ENCODE results near the gene ZBTB7B. TPM values are rescaled to one million over a fixed set of nuclear protein-coding genes. Genes with fewer than 3 reads are reported as not detected.

The ZBTB7B gene
- total RNA-seq, 4 donors from 2014 or later: 45.5 to 63.4 (median 49.5) TPM

DNA sequence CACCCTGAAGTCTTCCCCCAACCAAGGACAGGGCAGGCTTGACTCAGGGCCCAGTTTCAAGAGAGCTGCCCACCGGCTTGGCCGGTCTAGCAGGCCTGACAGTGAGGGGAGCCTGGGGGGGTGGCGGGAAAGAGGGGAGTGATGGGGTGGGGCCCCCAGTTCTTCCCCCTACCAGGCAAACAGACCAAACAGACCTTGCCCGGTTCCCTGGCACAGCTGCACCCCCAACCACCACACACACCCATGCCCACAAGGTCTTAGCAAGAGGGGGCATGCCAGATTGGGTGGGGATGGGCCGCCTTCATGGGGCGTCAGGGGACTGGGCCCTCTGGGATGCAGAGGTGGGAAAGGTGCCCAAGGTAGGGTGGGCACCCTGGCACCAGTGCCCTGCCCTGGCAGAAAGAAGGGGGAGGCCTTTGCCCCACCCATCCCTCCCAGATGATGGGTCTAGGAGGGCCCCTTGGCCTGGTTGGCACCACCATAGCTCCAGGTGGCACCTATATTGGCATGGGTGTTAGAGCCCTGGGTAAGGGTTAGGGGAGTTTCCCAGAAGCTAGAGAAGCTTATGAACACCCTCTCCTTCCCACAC, 8.9 kb downstream of the ZBTB7B start:
- H3K27me3 ChIP-seq: no peaks in the 10 kb centered on the region
- ATAC-seq: no peak
- H3K27ac ChIP-seq: peak overlapping the region; percentile 2 to 97 (median 76)
- WGBS, 2 donors (ENCODE audit: low coverage in 1 of 2): no CpG with 5 or more reads among the region's 6 CpGs
- H3K4me1 ChIP-seq: peaks cover 0 to 83% (median 34%) of the 10 kb centered on the region in 3 donors
- H3K9me3 ChIP-seq: no peaks in the 10 kb centered on the region
- no peak overlapping the region for H3K4me3 ChIP-seq
- peaks cover 0 to 27% of the 10 kb centered on the region in 2 donors for H3K36me3 ChIP-seq
- no peak for TF ChIP-seq POLR2A (IDR thresholded peaks at IDR 0.05)
- TF ChIP-seq POLR2AphosphoS5 (IDR thresholded peaks at IDR 0.05): no peak
- TF ChIP-seq, protein P1, sequence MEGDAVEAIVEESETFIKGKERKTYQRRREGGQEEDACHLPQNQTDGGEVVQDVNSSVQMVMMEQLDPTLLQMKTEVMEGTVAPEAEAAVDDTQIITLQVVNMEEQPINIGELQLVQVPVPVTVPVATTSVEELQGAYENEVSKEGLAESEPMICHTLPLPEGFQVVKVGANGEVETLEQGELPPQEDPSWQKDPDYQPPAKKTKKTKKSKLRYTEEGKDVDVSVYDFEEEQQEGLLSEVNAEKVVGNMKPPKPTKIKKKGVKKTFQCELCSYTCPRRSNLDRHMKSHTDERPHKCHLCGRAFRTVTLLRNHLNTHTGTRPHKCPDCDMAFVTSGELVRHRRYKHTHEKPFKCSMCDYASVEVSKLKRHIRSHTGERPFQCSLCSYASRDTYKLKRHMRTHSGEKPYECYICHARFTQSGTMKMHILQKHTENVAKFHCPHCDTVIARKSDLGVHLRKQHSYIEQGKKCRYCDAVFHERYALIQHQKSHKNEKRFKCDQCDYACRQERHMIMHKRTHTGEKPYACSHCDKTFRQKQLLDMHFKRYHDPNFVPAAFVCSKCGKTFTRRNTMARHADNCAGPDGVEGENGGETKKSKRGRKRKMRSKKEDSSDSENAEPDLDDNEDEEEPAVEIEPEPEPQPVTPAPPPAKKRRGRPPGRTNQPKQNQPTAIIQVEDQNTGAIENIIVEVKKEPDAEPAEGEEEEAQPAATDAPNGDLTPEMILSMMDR (IDR thresholded peaks at IDR 0.05): no peak
- no peak for TF ChIP-seq EP300 (IDR thresholded peaks at IDR 0.05)

DNA sequence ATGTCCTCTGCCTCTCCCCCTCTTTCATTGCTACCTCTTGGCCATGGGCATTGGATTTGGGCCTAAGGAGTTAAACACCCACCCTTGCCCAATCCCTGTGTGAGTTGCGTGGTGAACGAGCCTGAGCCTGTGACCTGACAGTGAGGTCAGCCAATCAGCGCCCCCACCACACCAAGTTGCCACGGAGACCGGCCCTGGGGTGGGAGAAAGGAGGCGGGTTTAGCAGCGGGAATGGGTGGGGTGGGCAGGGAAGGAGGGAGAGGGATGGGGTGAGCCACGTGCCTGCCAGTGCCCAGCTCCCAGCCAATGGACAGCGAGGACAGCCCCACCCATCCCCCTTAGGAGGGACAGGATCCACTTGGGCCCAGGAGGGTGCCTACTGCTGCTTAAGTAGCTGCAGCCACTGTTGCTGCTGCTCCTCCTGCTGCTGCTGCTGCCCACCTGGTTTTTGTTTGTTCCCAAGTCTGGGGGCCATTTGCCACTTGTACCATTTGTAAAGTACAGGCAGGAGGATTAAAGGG, 9.5 kb downstream of the ZBTB7B start:
- ATAC-seq: peak; percentile 69
- H3K4me3 ChIP-seq: peak overlapping the region in 1 of 2 donors; percentile 4
- H3K4me1 ChIP-seq: peaks cover 2 to 83% (median 38%) of the 10 kb centered on the region in 3 donors
- H3K36me3 ChIP-seq: peaks cover 0 to 28% of the 10 kb centered on the region in 2 donors
- H3K27me3 ChIP-seq: no peaks in the 10 kb centered on the region
- 40% methylated on average over 3 of the region's 9 CpGs; no CpG with 5 or more reads in 1 of the 2 donors for WGBS, 2 donors (ENCODE audit: low coverage in 1 of 2)
- H3K27ac ChIP-seq: peak overlapping the region; percentile 2 to 97 (median 76)
- TF ChIP-seq EP300 (IDR thresholded peaks at IDR 0.05): no peak
- TF ChIP-seq POLR2AphosphoS5 (IDR thresholded peaks at IDR 0.05): peak; percentile 33
- H3K9me3 ChIP-seq: no peaks in the 10 kb centered on the region

DNA sequence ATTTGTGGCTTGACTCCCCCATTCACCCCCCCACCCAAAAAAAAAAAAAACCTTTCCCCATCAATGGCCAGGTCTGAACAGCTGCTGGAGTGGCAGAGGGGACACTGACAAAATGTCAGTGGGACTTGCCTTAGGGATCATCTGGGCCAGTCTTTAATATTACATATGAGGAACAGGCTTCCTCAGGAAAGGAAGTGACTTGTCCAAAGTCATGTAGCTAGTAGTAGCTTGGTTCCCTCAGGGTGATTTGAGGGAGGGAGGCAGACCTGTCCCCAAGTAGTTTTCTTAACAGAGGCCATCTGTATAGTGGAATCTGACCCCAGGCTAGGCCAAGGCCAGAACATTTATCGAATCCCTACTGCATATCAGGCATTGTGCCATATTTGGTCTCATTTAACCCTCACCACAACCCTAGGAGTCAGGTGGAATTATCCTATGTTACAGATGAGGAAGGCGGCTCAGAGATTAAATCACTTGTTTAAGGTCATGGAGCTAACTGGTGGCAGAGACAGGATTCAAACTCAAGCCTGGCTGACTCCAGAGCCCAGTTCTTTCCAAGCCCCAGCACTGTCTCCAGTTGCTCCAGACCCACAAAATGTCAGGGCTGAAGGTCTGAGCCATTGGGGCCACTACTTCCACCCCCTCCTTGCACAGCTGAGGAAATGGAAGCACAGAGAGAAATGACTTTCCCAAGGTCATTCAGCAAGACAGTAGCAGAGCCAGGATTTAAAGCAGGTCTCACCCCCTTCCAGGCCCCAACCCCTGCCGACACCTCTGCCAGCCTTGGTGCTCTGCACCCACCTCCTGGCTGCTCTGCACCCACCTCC, 10.4 kb downstream of the ZBTB7B start:
- no peaks in the 10 kb centered on the region for H3K27me3 ChIP-seq
- 63% methylated on average over 2 of the region's 3 CpGs; no CpG with 5 or more reads in 1 of the 2 donors for WGBS, 2 donors (ENCODE audit: low coverage in 1 of 2)
- TF ChIP-seq POLR2A (IDR thresholded peaks at IDR 0.05) (no peak), EP300 (IDR thresholded peaks at IDR 0.05) (no peak), POLR2AphosphoS5 (IDR thresholded peaks at IDR 0.05) (no peak)
- TF ChIP-seq, protein P1 (IDR thresholded peaks at IDR 0.05): no peak
- H3K27ac ChIP-seq: peak overlapping the region in 3 of 4 donors; percentile 64 to 97 (median 88)
- H3K9me3 ChIP-seq: no peaks in the 10 kb centered on the region
- H3K4me3 ChIP-seq: peak overlapping the region in 1 of 2 donors; percentile 4
- peaks cover 2 to 83% (median 40%) of the 10 kb centered on the region in 3 donors for H3K4me1 ChIP-seq
- ATAC-seq: no peak
- H3K36me3 ChIP-seq: peaks cover 0 to 28% of the 10 kb centered on the region in 2 donors

DNA sequence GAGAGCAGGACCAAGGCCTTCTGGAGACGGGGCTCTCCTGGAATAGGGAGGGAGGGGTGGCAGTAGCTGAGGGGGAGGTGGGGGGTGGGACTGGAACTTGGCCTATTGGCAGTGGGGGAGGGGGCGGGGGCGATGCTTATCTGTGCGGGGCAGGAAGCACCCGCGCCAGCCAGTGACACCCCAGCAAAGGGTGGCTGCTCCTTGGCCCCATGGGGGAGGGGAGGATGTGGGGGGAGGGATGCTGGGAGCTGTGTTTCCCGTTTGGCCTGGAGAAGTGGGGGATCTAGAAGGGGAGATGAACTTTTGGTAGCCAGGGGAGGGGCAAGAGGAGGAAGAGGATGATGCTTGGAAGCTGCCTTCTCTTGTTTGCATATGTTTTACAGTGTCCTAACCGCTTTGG, 11.0 kb downstream of the ZBTB7B start:
- Histone ChIP-seq H3K9me3 (no peaks in the 10 kb centered on the region), H3K27ac (peak overlapping the region in 2 of 4 donors; percentile 88 to 97), H3K36me3 (peaks cover 0 to 28% of the 10 kb centered on the region in 2 donors), H3K4me3 (no peak overlapping the region), H3K27me3 (no peaks in the 10 kb centered on the region), H3K4me1 (peaks cover 2 to 83% (median 43%) of the 10 kb centered on the region in 3 donors)
- no peak for ATAC-seq
- WGBS, 2 donors (ENCODE audit: low coverage in 1 of 2): 53% methylated on average over 5 of the region's 8 CpGs; no CpG with 5 or more reads in 1 of the 2 donors
- TF ChIP-seq, protein P1 (IDR thresholded peaks at IDR 0.05): no peak
- TF ChIP-seq POLR2A (IDR thresholded peaks at IDR 0.05) (no peak), POLR2AphosphoS5 (IDR thresholded peaks at IDR 0.05) (no peak), EP300 (IDR thresholded peaks at IDR 0.05) (no peak)
